Stomach (tissue), 4 donors: ENCODE measurements around the gene RAD23A.

Experiments used
- EP300 ChIP-seq: sonication (generic); formaldehyde crosslinking; IDR thresholded peaks from one replicate; pipeline ENCODE4 v1.6.1; 2017; ENCODE audit warnings: antibody characterized with exemption
- POLR2A ChIP-seq, 4 donors: fragments of 450-650 bp; IDR thresholded peaks; one replicate each; pipeline ENCODE4 v1.6.1; 2016; ENCODE audit warnings: antibody characterized with exemption in 4 of 4, control low read depth in 2 of 4, mild to moderate bottlenecking in 1 of 4, moderate library complexity in 1 of 4
- POLR2AphosphoS5 ChIP-seq, 3 donors: sonication (generic); formaldehyde crosslinking; IDR thresholded peaks; one replicate each; pipeline ENCODE4 v1.6.1; 2016; ENCODE audit warnings: antibody characterized with exemption in 3 of 3
- TF ChIP-seq, protein P1 (sequence below), 7 experiments: fragments of 450-650 bp in 4 of 7; fragments of 200-600 bp in 3 of 7; sonication (generic) in 3 of 7; IDR thresholded peaks; one replicate each; pipeline ENCODE4 v1.5.1; 2016 to 2019; ENCODE audit warnings: antibody characterized with exemption in 7 of 7, control low read depth in 2 of 7, mild to moderate bottlenecking in 1 of 7

DNA sequence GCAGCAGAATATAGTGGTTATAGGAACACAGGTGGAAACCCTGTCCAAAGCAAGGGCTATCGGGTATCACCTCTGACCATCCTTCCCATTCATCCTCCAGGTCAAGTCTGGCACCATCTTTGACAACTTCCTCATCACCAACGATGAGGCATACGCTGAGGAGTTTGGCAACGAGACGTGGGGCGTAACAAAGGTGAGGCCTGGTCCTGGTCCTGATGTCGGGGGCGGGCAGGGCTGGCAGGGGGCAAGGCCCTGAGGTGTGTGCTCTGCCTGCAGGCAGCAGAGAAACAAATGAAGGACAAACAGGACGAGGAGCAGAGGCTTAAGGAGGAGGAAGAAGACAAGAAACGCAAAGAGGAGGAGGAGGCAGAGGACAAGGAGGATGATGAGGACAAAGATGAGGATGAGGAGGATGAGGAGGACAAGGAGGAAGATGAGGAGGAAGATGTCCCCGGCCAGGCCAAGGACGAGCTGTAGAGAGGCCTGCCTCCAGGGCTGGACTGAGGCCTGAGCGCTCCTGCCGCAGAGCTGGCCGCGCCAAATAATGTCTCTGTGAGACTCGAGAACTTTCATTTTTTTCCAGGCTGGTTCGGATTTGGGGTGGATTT, 2.1 kb upstream of the RAD23A start:
- TF ChIP-seq, protein P1, sequence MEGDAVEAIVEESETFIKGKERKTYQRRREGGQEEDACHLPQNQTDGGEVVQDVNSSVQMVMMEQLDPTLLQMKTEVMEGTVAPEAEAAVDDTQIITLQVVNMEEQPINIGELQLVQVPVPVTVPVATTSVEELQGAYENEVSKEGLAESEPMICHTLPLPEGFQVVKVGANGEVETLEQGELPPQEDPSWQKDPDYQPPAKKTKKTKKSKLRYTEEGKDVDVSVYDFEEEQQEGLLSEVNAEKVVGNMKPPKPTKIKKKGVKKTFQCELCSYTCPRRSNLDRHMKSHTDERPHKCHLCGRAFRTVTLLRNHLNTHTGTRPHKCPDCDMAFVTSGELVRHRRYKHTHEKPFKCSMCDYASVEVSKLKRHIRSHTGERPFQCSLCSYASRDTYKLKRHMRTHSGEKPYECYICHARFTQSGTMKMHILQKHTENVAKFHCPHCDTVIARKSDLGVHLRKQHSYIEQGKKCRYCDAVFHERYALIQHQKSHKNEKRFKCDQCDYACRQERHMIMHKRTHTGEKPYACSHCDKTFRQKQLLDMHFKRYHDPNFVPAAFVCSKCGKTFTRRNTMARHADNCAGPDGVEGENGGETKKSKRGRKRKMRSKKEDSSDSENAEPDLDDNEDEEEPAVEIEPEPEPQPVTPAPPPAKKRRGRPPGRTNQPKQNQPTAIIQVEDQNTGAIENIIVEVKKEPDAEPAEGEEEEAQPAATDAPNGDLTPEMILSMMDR (IDR thresholded peaks at IDR 0.05): no peak
- TF ChIP-seq POLR2A (IDR thresholded peaks at IDR 0.05) (no peak), POLR2AphosphoS5 (IDR thresholded peaks at IDR 0.05) (no peak), EP300 (no peak)
